Fibroblast of the aortic adventitia (primary cell): ENCODE results near the gene CD53. TPM values are rescaled to one million over a fixed set of nuclear protein-coding genes. Genes with fewer than 3 reads are reported as not detected.

Source experiments
- DNase-seq: peaks from one replicate; pipeline ENCODE4 v3.0.0-alpha.2; 2010; ENCODE audit warnings: low read depth
- H3K4me3 ChIP-seq: 2 replicates; pipeline ENCODE4 v1.5.1; 2011; ENCODE audit warnings: low read depth, mild to moderate bottlenecking, control low read depth, low read length, moderate library complexity
- total RNA-seq: library from RNA; depleted of rRNA; stranded (reverse); fragments of >200 nt; gene quantifications from 2 replicates; pipeline ENCODE4 v1.2.3, GENCODE V29; 2012; ENCODE audit warnings: low replicate concordance
- TF ChIP-seq, protein P1 (sequence below): IDR thresholded peaks from 2 replicates; pipeline ENCODE4 v1.5.1; 2011; ENCODE audit warnings: mild to moderate bottlenecking, low read length, control low read depth, inconsistent platforms; ENCODE audit not compliant: insufficient read depth

CD53 gene
- total RNA-seq, 1 donor, result not detected

- TF ChIP-seq, protein P1, sequence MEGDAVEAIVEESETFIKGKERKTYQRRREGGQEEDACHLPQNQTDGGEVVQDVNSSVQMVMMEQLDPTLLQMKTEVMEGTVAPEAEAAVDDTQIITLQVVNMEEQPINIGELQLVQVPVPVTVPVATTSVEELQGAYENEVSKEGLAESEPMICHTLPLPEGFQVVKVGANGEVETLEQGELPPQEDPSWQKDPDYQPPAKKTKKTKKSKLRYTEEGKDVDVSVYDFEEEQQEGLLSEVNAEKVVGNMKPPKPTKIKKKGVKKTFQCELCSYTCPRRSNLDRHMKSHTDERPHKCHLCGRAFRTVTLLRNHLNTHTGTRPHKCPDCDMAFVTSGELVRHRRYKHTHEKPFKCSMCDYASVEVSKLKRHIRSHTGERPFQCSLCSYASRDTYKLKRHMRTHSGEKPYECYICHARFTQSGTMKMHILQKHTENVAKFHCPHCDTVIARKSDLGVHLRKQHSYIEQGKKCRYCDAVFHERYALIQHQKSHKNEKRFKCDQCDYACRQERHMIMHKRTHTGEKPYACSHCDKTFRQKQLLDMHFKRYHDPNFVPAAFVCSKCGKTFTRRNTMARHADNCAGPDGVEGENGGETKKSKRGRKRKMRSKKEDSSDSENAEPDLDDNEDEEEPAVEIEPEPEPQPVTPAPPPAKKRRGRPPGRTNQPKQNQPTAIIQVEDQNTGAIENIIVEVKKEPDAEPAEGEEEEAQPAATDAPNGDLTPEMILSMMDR, result no peak
- H3K4me3 ChIP-seq, result no peak overlapping the region
- DNase-seq, result no peak
Observed at GRCh38 chr1:110915804-110916203, 42.9 kb downstream of the CD53 start.

DNA sequence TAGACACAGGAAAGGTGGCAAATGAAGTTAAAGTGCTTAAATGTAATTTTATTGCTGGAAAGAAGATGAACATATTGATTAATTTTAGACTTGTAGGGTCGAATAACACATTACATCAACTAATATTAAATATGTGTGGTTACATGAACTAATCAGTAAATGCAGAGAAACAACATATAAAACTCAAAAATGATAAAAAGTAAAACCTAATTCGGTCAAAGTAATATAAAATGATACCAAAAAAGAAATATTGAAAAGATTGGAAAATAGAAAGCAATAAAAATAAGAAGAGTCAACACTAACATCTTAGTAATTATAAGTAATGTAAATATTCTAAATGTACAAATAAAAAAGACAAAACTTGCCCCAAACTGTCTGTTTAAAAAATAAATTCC lies 43.3 kb downstream of the CD53 start:
- DNase-seq, result no peak
- H3K4me3 ChIP-seq, result no peak overlapping the region
- TF ChIP-seq, protein P1, result no peak

DNA sequence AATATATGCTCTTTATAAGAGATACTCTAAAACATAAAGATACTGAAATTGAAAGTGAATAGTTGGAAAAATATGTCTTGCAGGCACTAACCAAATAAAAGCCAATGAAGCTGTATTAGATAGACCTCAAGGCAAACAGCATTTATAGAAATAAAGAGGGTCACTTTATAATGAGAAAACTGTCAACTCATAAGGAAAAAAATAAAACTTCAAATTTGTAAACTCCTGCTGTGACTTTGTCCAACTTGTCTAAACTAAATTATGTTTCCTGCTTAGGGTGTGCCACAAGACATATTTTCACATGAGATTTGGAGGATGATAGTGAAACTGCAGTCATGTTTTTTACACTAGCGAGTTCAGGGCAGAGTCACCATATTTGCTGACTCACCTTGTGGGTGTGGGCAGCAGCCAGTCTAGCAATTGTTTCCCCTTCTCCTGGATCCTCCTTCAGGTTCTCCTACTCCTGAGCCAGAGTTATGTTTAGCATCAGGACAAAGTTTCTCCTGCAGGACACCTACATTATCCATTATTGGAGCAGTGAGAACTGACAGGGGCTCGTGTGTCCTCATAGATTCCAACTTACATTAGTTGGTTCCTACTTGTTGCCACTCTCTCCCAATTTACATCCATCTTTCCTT lies 43.8 kb downstream of the CD53 start:
- DNase-seq, result peak; percentile 40
- peak overlapping the region; percentile 20 for H3K4me3 ChIP-seq
- TF ChIP-seq, protein P1, result no peak

DNA sequence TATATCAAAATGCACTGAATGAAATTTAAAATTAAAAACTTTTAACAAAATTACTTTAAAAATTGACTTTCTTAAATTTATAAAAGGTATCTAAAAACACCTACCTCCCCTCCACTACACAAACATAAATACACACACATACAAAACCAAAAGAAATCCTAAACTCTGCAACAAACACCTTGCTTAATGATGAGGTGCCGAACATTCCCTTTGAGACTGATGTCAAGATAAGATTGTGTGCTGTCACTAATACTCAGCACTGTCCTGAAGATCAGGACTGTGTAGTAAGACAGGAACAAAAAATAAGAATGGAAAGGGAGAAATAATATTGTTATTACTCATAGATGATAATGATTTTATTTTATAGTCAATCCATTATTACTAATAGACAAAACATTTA lies 45.1 kb downstream of the CD53 start:
- no peak for DNase-seq
- TF ChIP-seq, protein P1, result no peak
- H3K4me3 ChIP-seq, result no peak overlapping the region

DNA sequence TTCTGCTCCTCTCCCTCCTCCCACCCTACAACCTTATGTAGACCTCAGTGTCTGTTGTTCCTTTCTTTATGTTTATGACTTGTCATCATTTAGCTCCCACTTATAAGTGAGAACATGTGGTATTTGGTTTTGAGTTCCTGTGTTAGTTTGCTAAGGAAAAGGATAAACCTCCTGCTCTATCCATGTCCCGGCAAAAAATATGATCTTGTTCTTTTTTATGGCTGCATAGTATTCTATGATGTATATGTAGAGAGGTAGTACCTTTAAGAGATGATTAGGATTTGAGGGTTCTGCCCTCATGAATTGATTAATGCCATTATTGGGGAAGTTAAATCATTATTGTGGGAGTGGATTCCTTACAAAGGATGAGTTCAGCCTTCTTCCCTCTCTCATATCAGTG lies 49.0 kb downstream of the CD53 start:
- TF ChIP-seq, protein P1, result no peak
- no peak for DNase-seq
- no peak overlapping the region for H3K4me3 ChIP-seq

- DNase-seq, result no peak
- no peak overlapping the region for H3K4me3 ChIP-seq
- TF ChIP-seq, protein P1, result no peak
Observed at GRCh38 chr1:110927484-110928075, 54.6 kb downstream of the CD53 start.
